ENCODE results near the gene LILRA1.
A peak's percentile ranks its signal among the peaks of the same experiment; 100 is the strongest.
"Not testable (repeated sequence)": the region's sequence is repeated elsewhere in the genome, so short reads cannot be mapped to it uniquely, and the experiment has no call there.

Gene LILRA1

DNA sequence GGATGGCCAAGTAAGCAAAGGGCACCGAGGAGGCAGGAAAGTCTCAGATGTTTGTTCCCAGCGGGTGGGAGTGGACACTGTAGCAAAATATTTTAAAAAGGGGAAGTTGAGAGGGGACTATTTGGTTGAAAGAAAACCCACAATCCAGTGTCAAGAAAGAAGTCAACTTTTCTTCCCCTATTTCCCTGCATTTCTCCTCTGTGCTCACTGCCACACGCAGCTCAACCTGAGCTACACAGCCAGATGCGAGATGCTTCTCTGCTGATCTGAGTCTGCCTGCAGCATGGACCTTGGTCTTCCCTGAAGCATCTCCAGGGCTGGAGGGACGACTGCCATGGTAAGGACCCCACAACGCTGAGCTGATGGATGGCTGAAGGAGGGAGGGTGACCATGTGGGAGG is at the start of gene LILRA1:
TSS of gene LILRA1 (plus strand) at position 188 of the 400 bp plus-strand sequence. CDS start 613 bp downstream, outside the sequence.
- DNase-seq (ENCODE audit: low spot score): peak; percentile 33

GRCh38 chr19:54548806-54549205 is 44.6 kb upstream of the LILRA1 start:
- DNase-seq (ENCODE audit: low spot score): no peak

DNA sequence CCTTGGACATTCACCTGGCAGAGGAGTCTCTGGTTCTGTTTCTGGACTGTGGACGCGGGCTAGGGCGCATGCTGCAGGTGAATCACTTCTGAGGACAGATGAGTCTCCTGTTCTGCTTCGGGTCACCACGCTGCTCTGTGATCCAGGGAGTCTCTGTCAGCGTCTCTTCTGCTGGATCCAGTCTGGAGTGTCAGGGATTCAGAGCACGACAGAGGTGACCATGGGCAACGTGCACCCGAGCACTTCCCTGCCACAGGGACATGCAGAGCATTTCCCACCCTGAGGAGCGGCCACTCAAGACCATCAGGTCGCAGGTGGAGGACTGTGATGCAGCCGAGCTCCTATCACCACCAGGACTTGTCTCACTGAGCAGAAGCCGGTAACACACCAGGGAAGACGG is 44.2 kb upstream of the LILRA1 start:
- DNase-seq (ENCODE audit: low spot score): no peak

DNA sequence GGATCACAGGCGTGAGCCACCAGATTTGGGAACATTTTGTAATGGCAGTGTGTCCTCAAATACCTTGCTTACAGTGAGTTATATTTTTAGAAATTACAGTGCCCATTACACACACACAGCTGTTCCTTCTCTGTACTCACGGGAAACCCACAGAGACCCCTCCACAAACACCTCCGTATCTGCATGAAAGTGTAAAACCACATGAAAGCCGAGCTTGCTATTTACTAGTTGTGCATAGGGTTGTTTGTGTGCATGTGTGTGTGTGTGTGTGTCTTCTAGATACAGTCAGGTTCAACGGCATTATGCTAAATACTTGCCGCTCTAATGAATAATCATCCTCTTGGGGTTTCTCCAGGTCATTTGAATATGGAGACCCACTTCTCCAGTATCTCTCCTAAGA is 42.1 kb upstream of the LILRA1 start:
- no peak for DNase-seq (ENCODE audit: low spot score)

DNA sequence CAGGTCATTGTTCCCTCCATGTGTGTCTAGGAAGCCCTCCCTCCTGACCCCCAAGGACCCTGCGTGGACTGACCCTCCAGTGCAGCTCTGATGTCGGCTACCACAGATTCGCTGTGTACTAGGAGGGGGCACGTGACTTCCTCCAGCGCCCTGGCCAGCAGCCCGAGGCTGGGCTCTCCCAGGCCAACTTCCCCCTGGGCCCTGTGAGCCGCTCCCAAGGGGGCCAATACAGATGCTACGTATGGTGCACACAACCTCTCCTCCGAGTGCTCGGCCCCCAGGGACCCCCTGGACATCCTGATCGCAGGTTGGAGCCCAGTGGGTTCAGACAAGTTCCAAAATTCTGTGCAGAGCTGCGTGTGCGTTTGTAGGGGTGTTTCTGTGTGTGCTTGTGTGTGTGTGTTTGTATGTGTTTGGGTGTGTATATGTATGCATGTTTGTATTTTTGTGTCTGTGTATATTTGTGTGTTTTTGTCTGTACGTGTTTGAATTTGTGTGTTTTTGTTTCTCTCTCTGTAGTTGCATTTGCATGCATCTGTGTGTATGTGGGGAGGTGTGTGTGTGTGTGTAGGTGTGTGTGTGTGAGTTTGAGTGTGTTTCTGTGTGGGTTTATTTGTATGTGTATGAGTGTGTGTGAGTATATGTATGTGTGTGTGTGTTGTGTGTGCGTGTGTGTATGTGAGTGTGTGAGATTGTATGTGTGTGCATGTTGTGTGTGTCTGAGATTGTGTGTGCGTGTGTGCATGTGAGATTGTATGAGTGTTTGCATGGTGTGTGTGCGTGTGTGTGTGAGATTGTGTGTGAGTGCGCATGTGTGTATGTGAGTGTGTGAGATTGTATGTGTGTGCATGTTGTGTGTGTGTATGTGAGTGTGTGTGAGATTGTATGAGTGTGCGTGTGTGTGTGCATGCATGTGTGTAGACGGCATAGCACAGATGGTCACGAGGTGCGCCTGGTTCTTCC is 41.2 kb upstream of the LILRA1 start:
- peak; percentile 37 for DNase-seq (ENCODE audit: low spot score)

- no peak for DNase-seq (ENCODE audit: low spot score)
Measured at GRCh38 chr19:54552913-54553310, 40.5 kb upstream of the LILRA1 start.

DNA sequence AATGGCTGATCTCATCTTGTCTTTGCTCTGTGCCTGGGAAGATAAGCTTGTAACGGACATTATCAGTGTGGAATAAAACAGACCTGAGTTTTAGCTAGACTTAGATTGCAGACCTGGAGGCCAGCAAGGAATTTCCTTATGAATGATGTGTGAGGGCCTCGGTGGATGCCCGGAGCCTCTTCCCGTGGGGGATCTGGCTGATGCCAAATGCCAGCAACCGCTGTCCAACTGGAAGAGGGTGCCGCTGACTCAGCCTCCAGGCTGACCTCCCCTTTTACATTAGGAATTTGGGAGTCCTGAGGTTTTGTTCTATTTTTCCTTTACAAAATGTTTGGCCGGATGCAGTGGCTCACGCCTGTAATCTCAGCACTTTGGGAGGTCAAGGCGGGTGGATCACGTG is 39.4 kb upstream of the LILRA1 start:
- DNase-seq (ENCODE audit: low spot score): no peak

GRCh38 chr19:54554896-54555295 is 38.5 kb upstream of the LILRA1 start:
- no peak for DNase-seq (ENCODE audit: low spot score)

DNA sequence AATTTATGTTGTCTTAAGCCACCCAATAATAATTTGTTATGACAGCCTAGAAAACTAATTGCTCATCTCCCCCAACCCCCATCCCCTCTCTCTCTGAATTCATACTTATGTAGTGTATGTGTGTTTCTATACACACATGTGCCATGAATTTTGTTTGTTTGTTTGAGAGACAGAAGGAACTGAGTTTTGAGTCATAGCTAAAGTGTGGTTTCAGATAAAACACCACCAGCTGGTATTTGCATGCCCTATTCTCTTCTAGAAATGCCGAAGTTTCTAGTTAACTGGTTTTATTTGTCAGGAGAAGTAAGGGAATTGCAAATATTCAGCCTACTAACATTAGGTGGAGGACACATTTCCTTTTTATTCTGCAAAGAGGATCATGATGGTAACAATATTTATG is 37.2 kb upstream of the LILRA1 start:
- no peak for DNase-seq (ENCODE audit: low spot score)

DNA sequence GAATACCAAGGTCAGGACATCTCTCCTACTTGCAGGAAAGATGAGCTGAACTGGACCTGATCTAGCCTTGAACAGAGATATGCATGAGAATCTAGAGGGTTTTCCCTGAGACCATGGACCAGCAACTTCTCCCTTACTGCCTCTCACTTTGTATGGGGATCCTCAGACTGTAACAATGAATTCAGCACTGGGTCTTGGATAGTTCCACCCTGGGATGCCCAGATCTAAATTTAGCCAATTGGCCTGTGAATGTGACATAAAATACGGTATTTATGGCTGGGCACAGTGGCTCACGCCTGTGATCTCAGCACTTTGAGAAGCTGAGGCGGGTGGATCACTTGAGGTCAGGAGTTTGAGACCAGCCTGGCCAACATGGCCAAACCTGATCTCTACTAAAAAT is 35.1 kb upstream of the LILRA1 start:
- DNase-seq (ENCODE audit: low spot score): no peak

- no peak for DNase-seq (ENCODE audit: low spot score)
Measured at GRCh38 chr19:54560881-54561385, 32.5 kb upstream of the LILRA1 start.

DNA sequence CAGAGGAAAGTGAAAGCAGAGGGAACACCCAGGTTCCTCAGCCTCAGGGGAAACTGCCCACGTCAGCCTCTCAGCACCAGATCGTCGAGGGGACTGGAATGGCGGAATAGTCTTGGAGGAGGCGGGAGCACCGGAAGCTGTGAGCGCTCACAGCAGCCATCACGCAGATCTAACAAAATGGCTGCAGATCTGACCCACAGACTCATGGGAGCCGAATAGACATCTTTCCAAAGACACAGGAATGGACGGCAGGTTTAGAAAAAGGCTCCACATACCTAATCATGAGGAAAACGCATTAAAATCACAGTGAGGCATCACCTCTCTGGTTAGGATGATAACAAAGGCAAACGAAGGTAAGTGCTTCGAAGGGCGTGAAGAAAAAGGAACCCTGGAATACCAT is 31.6 kb upstream of the LILRA1 start:
- no peak for DNase-seq (ENCODE audit: low spot score)

GRCh38 chr19:54563206-54563605 is 30.2 kb upstream of the LILRA1 start:
- not testable (repeated sequence) for DNase-seq (ENCODE audit: low spot score)

GRCh38 chr19:54570316-54570715 is 23.1 kb upstream of the LILRA1 start:
- DNase-seq (ENCODE audit: low spot score): no peak

DNA sequence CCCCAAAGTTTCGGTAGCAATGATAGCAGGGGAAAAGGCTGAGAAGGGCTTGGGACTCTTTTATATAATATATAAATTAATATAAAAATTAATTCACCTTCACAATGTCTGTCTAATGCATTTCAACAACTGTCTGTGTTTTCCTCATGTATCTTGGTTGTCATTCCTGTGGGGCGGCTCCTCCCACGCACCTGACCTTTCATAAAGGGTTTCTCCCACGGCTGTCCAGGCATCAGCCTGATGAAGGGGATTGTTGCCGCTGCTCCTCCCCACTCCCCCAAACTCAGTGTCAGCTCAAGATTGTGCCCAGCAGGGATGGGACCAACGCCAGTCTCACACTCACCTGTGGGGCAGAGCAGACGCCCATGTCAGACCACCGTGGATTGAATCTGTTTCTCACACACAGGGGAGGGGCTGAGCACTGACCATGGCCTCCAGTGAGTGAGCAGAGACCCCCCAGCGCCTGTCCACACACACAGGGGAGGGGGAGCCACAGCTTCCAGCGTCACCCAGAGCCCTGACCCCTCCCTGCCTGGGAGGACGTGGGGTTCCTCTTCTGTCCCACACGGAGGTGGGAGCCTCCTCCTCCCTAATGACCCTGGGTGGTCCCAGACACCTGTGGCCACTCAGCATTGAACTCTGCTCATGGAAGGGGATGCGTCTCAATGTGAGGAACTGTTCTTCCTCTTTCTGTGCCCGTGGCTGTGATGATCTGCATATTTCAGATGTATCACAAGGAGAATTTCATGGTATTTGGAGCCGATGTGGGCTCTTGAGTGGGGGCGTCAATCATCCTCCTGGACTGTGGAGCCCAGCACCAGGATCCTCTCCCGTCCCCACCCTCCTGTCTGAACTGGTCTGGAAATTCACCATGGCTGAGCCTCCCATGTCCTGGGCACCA is 21.5 kb upstream of the LILRA1 start:
- not testable (repeated sequence) for DNase-seq (ENCODE audit: low spot score)

- peak; percentile 30 for DNase-seq (ENCODE audit: low spot score)
Measured at GRCh38 chr19:54572696-54573311, 20.6 kb upstream of the LILRA1 start.

DNA sequence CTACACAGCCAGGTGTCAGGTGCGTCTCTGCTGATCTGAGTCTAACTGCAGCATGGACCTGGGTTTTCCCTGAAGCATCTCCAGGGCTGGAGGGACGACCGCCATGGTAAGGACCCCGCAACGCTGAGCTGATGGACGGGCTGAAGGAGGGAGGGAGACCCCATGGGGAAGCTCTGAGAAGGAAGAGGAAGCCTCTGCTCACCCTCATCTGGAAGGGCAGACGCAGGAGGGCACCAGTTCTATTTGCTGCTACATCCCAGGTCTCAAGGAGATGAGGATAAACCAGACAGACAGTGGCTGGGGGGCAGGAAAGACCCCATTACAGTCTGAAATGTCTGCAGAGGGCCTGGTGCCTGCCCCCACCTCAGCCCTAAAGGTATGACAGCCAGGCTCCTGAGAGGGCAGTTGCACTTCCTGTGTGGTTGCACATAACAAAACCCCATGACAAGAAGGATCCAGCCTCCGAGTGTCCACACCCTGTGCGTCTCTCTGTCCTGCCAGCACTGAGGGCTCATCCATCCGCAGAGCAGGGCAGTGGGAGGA is 20.0 kb upstream of the LILRA1 start, which contains the start of gene LILRA2:
TSS of gene LILRA2 (plus strand) at position 461 of the 543 bp plus-strand sequence. CDS start 89 bp downstream, outside the sequence.
- peak; percentile 5 for DNase-seq (ENCODE audit: low spot score)

GRCh38 chr19:54574051-54574450 is 19.4 kb upstream of the LILRA1 start:
- DNase-seq (ENCODE audit: low spot score): no peak

DNA sequence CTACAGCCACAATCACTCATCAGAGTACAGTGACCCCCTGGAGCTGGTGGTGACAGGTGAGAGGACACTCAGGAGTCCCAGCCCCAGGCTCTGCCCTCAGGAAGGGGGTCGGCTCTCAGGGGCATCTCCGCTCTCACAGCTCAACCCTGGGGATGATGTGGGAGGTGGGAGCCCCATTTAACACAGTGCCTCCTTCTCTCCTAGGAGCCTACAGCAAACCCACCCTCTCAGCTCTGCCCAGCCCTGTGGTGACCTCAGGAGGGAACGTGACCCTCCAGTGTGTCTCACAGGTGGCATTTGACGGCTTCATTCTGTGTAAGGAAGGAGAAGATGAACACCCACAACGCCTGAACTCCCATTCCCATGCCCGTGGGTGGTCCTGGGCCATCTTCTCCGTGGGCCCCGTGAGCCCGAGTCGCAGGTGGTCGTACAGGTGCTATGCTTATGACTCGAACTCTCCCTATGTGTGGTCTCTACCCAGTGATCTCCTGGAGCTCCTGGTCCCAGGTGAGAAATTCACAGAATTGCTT is 18.8 kb upstream of the LILRA1 start:
- no peak for DNase-seq (ENCODE audit: low spot score)

- not testable (repeated sequence) for DNase-seq (ENCODE audit: low spot score)
Measured at GRCh38 chr19:54575205-54575604, 18.2 kb upstream of the LILRA1 start.

GRCh38 chr19:54576411-54576976 is 16.9 kb upstream of the LILRA1 start:
- DNase-seq (ENCODE audit: low spot score): no peak
